COLO668 (cell line): ENCODE results near the gene LAS1L.
A peak's percentile ranks its signal among the peaks of the same experiment; 100 is the strongest.
"Not testable (repeated sequence)": the region's sequence is repeated elsewhere in the genome, so short reads cannot be mapped to it uniquely, and the experiment has no call there.

Experiments
- DNase-seq: peaks from one replicate; lab custom pipeline; 2025; ENCODE audit not compliant: unreplicated experiment; lab: John Stamatoyannopoulos, UW

Gene LAS1L

DNA sequence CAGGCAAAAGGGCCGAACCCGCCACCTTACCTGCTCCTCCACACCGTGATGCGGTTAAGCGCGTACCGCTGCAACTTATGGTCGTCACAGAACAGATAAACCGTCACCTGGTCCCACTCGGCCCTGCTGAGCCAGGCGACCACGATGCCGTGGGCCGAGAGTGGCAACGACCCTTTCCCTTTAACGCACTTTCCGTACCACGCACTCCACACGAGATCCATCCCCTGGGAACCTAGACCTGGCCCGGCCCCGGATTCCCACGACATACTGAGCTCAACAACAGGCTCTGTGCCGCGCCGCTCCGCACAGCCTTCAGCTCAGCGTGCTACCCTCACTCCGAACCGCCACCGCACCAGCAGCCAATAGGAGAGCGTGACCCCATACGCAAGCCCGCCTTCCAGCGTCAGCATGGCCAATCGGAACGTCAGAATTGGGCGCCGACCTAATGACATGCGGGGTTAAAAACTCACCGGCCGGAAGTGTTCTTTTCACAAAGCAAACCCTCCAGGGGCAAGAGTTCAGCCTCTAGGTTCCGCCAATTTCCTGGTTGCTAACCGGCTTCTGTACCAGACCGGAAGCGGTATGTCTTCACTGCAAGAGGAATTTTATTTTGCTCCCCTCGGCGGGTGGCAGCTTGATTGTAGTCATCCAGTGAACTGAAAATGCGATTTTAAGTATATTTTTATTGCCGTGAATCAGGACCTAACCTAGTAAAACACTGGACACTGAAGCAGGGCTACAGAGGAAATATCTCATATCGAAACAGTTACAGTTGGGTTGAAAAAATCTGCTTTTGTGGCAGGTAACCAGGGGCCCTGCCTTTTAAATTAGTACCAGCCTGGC lies at the start of gene LAS1L:
Gene LAS1L, minus strand, starts transcription at position 338 of the 843 bp plus-strand sequence. Its CDS starts 72 bp downstream, at position 266.
- DNase-seq, result peak; percentile 90

DNA sequence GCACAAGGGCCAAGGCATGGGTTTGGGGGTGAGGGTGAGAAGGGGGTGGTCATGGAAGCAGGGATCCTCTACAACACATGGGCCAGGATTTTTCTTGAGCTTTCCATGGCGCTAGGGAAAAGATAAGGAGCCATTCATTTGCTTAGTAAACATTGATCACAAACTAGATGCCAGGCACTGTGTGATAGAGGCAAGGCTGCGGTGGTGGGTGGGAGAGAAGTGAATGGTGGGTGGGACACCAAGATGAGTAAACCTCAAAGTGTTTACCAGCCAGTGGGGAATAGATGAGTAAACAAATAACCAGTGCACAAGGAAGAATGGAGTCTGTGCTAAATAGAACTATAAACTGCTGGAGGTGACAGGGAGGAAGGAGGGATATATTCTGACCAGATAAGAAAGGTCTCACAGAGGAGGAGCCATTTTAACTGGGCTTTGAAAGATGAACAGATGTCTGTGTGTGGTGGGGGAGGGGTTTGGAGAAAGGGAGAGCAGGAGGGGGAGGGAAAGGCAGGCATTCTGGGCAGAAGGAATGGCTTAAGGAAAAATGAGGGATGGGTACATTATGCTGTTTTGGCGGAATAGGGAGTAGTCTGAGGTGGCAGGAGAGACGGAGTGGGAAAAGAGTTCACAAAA lies 48.0 kb upstream of the LAS1L start:
- DNase-seq, result no peak

DNA sequence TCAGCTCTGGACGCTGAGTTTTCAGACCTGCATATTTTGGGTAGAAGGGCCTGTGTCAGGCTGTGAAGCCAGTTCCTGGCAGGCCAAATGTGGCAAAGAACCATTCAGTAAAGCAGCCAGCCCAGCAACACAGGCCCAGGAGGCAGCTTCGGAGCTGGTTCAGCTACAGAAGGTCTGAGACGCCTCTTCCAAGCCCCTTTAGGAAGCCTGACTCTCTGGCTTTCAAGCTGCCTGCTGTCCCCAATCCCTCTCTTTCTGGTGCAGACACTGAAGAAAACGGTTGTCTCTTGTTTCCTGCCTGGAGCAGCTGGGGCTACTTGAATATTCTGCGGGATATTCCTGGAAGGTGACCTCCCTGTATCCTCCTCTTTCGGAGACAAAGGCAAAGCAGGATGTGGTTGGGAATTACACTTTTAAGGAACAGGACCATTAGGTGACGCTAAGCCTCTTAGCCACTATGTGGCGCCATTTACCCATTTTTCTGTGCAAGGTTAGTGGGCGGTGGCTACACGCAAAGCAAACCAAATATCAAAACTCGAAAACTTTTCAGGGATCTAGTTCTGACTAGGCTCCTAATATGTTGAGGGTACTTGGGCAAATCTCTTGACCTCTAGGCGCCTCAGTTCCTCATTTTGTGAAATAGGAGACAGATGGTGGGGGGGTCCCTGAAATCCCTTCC lies 47.2 kb upstream of the LAS1L start:
- peak; percentile 17 for DNase-seq

DNA sequence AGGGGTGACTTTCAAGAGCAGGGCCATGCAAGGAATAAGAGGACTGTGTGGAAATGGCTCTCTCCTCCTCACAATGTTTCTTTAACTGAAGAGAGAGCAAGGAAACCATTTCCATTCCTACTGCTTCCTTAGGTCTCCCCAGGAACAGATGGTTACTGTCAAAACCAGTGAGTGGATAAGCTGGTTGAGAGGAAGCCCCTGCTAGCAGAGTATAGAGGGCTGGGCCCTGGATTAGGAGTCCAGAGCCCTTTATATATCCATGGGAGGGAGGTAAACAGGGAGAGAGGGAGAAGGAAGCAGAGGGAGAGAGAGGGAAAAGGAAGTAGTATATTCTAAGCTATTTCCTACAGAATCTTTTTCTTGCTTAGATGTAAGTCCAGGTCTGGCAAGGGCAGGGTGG lies 43.8 kb upstream of the LAS1L start:
- no peak for DNase-seq

DNA sequence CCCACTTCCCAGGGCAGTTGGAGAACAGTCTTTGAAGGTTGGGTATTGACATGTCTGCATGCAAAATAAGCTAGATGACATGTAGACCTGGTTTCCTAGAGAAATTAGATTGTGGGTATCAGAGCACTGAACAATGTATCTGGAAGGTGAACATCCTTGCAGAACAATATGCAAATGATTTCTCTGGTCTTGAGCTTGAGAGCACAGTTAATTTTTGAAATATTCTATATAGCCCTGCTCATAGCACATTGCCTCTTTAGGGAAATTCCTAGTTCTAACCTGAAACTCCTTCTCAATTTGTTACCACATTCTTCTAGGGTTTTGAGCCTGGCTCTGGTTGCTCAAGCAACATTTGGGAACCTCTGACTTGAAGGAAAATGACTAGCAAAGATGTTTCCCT lies 41.6 kb upstream of the LAS1L start:
- no peak for DNase-seq

DNA sequence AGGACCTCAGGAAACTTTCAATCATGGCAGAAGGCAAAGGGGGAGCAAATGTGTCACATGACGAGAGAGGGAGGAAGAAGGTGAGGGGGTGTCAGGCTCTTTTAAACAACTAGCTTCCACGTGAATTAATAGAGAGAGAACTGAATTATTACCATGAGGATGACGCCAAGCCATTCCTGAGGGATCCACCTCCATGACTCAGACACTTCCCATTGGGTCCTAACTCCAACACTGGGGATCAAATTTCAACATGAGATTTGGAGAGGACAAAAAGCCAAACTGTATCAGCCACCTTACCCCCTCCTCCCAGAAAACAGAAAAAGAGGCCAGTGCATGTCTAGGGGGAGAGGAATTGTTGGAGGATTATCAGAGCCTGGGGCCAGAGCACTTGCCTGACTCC lies 40.4 kb upstream of the LAS1L start:
- no peak for DNase-seq

DNA sequence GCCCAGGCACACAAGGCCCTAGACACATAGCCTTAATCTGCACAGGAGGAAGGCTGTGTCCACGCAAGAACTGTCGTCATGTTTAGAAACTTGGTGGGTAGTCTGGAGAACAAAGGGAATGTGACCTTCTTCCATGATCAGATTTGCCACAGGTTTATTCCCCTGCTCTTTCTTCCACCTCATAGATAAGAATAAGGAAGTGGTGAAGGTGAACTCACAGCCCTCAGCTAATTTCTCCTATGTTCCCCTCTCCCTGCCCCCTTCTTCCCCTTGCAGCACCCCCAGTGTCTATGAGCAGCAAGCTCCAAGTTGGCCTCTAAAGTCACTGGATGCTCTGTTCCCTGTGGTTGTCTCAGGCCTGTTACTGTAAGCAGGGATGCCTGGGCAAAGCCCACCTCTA lies 39.8 kb upstream of the LAS1L start:
- no peak for DNase-seq

DNA sequence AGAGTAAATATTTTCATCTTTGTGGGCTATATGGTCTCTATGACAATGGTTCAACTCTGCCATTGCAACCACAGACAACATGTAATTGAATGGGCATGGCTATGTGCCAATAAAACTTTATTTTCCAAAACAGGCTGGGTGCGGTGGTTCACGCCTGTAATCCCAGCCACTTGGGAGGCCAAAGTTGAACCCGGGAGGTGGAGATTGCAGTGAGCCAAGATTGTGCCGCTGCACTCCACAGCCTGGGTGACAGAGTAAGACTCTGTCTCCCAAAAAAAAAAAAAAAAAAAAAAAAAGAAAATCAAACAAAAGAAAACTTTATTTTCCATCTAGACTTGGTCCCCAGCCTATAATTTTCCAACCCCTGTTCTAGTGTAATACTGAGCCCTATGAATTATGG lies 38.4 kb upstream of the LAS1L start:
- no peak for DNase-seq

DNA sequence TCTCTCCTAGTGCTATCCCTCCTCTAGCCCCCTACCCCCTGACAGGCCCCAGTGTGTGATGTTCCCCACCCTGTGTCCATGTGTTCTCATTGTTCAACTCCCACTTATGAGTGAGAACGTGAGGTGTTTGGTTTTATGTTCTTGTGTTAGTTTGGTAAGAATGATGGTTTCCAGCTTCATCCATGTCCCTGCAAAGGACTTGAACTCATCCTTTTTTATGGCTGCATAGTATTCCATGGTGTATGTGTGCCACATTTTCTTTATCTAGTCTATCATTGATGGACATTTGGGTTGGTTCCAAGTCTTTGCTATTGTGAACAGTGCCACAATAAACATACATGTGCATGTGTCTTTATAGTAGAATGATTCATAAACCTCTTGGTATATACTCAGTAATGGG lies 28.3 kb upstream of the LAS1L start:
- DNase-seq, result not testable (repeated sequence)

DNA sequence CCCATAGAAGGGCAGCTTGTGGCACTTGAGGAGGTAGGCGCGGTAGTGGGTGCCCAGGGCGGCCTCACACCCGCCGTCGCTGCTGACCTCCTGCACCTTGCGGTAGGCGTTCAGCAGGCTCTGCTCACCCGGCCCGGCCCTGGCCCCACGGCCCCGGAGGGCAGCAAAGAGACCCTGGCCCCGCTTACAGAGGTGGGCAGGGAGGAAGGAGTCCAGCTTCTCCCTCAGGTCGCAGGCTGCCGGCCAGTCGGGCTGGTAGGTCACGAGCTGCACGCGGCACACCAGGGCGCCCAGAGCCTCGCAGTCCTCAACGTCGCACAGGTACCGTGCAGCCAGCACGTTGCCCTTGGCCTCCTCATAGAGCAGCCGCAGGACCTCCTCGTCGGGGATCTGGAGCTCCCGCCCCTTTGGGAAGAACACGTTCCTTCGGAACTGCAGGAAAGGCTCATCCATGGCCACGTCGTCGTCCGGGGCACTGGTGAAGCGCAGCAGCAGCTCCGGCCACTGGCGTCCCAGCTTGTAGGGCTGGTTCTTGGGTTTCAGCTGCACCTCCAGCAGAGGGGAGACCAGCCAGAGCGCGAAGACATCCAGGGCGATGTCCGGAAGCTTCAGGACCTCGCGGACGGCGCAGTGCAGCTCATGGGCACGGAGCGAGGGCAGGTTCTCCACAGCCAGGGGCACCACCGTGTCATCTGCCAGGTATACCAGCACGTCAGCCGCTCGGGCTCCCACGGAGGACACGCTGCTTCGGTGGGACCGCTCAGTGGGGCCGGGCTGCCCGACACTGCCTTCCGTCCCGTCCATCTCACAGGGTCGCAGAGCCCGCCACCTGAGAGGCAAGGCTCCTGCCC lies 17.1 kb upstream of the LAS1L start:
- no peak for DNase-seq

DNA sequence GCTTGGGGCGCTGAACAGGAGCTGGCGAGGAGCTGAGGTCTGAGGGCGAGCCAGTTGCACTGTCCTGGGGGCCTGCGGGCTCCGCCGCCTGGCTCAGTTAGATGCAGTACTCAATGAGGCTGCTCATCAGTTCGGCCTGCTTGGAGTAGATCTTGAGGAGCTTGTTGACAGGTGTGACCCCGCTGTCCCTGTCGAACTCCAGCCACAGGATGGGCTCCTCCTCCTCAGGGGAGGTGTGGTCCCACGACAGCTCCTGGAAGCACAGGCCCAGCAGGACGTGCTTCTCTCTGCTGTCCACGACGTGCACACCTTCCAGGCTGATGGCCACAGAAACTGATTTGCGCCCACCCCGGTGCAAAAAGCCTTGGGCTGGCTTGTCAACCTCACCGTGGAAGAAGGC lies 16.5 kb upstream of the LAS1L start:
- DNase-seq, result no peak

DNA sequence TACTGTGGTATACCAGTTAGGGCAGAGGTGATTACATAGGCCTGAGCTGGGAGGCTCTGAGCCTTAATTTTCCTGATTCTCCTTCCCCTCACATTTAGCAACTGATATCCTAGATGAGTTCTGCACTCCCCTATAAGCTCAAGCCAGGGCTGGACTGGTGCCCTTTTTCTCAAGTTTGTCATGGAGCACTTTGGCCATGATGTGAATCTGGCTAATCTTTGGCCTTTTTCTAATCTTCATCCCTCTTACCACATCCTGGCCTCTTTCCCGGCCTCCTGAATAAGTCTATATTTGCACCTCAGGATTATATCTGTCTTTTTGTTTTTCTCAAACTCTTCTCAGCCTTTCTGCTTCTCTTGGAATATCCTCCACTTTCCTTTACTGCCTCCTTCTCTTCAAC lies 10.9 kb upstream of the LAS1L start:
- DNase-seq, result no peak

DNA sequence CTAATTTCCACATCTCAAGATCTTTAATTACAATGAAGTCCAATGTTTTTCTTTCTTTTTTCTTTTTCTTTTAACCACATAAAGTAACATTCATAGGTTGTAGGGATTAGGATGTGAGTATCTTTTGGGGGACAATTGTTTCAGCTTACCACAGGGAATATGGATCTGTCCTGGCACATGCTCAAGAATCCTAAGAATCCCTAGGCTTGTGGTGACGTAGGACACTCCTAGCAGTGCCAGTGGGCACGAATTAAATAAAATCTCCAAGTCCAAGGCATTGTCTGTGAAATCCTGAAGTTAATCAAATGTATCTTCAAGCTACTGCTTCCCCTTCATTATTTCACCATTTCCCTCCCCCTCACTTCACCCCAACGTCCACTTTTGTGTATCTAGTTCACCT lies 2.6 kb upstream of the LAS1L start:
- DNase-seq, result no peak

DNA sequence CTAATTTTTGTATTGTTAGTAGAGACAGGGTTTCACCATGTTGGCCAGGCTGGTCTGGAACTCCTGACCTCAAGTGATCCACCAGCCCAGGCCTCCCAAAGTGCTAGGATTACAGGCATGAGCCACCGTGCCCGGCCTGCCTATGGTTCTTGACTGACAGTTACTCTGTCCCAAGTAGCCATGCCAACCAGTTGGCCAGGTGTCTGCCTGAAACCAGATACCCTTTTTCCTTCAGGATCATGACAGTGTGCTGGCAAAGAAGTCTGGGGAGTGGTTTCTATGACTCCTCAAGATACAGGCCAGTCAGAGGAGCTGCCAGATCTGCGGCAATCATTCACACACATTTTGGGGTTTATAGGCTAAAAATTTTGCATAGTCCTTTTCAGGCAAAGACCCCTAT lies 1.7 kb upstream of the LAS1L start:
- peak; percentile 20 for DNase-seq

DNA sequence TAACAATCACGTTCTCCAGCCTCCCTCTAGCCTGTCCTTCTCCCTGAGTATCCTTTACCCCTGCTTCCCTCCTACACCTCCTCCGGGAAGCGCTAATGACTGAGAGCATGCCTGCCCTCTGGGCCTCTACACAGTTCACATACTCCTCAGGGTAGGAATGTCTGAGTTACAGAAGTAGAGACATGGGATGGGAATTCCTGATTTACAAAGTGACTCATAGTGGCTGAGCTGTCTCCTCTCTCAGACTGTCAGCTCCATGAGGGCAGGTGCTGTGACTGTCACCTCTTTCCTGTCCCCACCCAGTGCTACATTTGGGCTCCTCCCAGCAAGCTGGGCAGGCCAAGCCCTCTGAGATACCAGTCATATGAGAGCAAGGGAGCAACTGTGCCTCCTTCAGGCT lies 2.6 kb downstream of the LAS1L start:
- no peak for DNase-seq

DNA sequence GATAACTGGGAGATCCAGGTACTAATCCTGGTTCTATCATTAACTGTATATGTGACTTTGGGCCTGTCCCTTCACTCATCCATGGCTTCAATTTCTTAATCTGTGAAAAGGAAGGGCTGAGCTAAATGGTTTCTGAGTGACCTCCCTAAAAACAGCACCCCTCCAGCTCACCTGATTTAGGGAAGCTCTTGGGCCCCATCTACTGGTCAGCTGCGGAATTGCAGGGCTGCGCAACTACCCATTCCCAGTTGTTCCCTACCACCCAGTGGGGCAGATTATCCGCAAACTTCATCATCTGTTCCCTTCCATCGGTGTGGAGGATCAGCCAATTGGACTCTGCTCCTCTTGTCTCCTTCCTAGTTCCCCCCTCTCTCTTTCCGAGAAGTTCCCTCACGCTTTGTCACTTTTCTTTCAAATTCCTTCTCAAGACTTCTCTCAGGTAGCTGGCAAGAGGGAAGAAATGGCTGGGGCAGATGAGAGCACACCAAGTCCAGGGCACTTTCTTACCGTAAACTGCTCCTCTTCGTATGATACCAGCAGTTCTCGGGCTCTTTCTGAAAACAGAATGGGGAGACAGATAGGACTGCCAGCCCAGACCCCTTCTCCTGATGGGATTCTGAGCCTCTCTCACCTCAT lies 5.8 kb downstream of the LAS1L start:
- peak; percentile 31 for DNase-seq

DNA sequence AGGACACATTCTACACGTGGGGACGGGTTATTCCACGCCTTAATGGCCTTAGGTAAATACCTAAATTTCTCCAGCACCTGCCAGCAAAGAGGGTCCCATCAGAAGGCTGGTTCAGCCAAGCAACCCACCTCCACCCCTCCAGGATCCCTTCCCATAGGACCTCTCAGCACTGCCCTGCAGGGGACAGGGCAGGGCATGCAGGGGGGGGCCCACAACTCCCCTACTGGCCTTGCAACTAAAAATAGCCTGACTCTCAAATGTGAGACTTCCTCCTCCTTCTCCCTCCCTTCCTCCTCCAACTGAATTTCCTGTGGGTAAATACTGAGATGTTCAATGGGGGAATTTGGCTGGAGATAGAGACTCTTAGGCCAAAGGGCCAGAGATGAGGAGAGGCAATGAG lies 6.3 kb downstream of the LAS1L start:
- no peak for DNase-seq

DNA sequence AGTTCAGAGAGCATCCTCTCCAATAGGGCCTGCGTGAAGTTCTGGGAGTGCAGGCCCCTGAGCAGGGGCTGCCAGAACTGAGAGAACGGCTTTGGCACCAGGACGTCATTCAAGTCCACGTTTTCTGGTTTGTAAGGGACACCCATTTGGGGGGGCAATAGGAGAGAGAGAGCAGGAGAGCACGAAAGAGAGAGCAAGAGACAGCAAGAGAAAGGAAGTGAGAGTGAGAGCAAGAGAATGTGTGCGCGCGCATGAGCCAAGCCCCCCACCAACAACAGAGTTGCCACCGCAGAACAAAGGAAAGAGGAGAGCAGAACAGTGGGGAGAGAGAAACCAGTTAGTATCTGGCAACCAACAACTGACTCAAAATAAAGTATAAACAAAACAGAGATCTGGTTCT lies 10.4 kb downstream of the LAS1L start:
- no peak for DNase-seq

DNA sequence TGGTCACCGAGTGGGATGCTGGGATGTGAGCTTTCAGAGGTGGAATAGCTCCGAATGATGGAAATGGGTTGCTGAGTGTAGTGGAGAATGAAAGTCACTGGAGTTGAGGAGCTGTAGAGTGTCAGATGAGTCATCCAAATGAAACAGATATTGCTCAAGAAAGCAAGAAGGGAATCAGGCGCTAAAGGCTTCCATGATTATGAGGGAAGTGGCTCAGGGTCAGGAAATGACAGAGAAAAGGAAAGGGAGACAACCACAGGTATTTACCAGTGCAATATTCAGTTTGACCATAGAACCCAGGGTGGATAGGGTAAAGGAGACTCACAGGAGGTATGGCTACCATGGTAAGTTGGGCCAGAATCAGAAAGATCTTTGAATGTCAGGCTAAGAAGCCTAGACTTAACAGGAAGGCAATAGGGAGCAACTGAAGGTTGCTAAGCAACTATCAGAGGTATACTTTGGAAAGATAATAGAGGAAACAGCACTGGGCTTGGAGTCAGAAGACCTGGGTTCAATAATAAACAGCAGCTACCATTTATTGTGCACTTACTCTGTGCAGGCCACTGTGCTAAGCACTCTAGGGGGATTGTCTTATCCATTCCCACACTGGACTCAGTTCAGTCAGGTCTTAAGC lies 11.7 kb downstream of the LAS1L start:
- no peak for DNase-seq

DNA sequence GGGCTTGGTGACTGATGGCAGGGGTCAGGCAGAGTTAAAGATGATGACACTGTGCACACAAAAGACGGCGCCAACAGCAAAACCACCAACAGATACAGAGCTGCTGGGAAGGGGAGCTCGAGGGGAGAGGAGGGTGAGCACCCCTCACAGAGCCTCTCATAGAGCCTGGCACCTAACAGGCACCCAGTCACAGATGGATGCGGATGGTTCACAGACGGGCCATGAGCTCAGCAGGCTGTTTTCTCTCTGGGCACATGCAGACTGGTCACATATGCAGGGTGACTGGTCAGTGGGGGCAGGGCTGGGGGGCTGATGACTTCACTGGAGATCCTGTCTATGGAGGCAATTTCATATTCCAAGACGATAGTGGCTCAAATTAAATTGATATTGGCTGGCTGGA lies 15.1 kb downstream of the LAS1L start:
- not testable (repeated sequence) for DNase-seq
